ENCODE data around the gene HSP90AB1.

DNA sequence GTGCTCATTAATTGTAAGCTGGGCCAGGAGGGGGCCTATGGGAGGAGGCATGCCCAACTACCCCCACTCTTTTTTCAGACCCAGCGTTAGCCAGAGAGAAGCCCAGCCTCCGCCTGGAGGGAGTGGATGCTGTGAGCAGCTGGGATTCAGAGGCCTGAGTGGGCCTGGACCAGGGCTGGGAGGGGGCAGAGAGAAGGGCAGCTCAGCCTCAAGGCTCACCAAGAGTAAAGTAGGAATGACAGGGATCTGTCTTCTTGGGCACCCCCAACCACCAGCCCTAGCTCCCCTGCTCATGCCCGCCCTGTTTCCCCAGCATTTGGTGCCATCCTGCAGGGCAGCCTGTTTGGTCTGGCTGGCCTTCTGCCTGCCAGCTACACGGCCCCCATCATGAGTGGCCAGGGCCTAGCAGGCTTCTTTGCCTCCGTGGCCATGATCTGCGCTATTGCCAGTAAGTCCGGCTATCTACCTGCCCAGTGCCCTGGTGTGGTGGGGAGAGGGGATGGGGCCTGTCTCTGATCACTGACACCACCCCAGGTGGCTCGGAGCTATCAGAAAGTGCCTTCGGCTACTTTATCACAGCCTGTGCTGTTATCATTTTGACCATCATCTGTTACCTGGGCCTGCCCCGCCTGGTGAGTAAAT, 16.7 kb upstream of the HSP90AB1 start:
- TF ChIP-seq, protein P1, sequence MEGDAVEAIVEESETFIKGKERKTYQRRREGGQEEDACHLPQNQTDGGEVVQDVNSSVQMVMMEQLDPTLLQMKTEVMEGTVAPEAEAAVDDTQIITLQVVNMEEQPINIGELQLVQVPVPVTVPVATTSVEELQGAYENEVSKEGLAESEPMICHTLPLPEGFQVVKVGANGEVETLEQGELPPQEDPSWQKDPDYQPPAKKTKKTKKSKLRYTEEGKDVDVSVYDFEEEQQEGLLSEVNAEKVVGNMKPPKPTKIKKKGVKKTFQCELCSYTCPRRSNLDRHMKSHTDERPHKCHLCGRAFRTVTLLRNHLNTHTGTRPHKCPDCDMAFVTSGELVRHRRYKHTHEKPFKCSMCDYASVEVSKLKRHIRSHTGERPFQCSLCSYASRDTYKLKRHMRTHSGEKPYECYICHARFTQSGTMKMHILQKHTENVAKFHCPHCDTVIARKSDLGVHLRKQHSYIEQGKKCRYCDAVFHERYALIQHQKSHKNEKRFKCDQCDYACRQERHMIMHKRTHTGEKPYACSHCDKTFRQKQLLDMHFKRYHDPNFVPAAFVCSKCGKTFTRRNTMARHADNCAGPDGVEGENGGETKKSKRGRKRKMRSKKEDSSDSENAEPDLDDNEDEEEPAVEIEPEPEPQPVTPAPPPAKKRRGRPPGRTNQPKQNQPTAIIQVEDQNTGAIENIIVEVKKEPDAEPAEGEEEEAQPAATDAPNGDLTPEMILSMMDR (IDR thresholded peaks at IDR 0.05) = no peak
- TF ChIP-seq POLR2A (IDR thresholded peaks at IDR 0.05) (no peak), POLR2AphosphoS5 (IDR thresholded peaks at IDR 0.05) (no peak)
